ENCODE measurements around the gene ADM. TPM values are rescaled to one million over a fixed set of nuclear protein-coding genes. Genes with fewer than 3 reads are reported as not detected.

Gene ADM
- total RNA-seq, 1 experiment from 2014 or later = 82.5 TPM

DNA sequence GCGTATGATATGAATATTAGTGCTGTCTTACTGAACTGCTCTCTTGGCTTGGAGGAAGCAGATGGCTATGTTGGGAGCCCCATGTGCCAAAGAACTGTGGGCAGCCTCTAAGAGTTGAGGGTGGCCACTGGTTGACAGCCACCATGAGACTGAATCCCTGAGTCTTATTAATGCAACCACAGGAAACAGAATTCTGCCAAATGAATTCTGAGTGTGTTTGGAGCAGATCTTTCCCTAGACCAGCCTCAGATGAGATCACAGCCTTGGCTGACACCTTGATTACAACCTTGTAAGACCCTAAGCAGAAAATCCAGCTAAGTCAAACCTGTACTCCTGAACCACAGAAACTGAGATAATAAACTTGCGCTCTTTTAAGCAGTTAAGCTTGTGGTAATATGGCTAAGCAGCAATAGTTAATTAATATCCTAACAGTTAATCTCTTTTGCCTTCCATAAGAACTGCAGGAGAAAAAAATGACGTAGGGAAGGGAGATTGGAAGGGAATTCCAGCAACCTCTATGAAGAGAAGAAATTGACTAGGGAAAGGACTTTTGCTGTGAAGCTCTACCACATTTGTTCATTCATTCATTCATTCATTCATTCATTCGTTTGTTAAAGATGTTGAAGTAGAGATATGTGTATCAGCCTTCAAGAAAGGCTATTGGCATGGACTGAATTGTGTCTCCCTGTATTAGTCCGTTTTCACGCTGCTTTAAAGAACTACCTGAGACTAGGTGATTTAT, 26.8 kb downstream of the ADM start:
- DNase-seq (no peak), ATAC-seq (no peak)
- Histone ChIP-seq H3K79me2 (ENCODE audit: low read length) (no peaks in the 10 kb centered on the region), H3K4me3 (ENCODE audit: low read length) (no peak overlapping the region), H3K9me2 (replicated peaks; ENCODE audit: low read length) (no peaks in the 10 kb centered on the region), H3K9ac (ENCODE audit: low read length) (no peak overlapping the region), H3K4me2 (ENCODE audit: low read length) (no peak overlapping the region), H3K4me1 (ENCODE audit: insufficient read depth, low read length) (peaks cover 32% of the 10 kb centered on the region), H4K20me1 (ENCODE audit: low read length) (no peaks in the 10 kb centered on the region), H3K27me3 (ENCODE audit: low read length) (no peaks in the 10 kb centered on the region), H2AFZ (ENCODE audit: low read length) (no peak overlapping the region), H3K36me3 (ENCODE audit: low read depth, low read length) (no peaks in the 10 kb centered on the region), H3K9me3 (ENCODE audit: low read length) (no peaks in the 10 kb centered on the region), H3K27ac (ENCODE audit: low read length) (no peak overlapping the region), H3F3A (ENCODE audit: low read length, unreplicated experiment) (peaks cover 3% of the 10 kb centered on the region)
- ChIA-PET CTCF (no interaction called here), POLR2A (ENCODE audit: unreplicated experiment) (no interaction called here)
- intact Hi-C loops (cut with micrococcal nuclease) = loop anchor here (2.0 kb wide), 1 partner anchor 75 kb away; no protein-coding TSS in a partner anchor
- TF ChIP-seq EZH2phosphoT487 (IDR thresholded peaks at IDR 0.05; ENCODE audit: borderline replicate concordance, low read length) = no peak
- no peak for TF ChIP-seq EZH2 (IDR thresholded peaks at IDR 0.05; ENCODE audit: low read length, unreplicated experiment)
- TF ChIP-seq, protein P1, sequence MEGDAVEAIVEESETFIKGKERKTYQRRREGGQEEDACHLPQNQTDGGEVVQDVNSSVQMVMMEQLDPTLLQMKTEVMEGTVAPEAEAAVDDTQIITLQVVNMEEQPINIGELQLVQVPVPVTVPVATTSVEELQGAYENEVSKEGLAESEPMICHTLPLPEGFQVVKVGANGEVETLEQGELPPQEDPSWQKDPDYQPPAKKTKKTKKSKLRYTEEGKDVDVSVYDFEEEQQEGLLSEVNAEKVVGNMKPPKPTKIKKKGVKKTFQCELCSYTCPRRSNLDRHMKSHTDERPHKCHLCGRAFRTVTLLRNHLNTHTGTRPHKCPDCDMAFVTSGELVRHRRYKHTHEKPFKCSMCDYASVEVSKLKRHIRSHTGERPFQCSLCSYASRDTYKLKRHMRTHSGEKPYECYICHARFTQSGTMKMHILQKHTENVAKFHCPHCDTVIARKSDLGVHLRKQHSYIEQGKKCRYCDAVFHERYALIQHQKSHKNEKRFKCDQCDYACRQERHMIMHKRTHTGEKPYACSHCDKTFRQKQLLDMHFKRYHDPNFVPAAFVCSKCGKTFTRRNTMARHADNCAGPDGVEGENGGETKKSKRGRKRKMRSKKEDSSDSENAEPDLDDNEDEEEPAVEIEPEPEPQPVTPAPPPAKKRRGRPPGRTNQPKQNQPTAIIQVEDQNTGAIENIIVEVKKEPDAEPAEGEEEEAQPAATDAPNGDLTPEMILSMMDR (conservative IDR thresholded peaks at IDR 0.05; ENCODE audit: low read depth, low read length) = no peak
- BruUV-seq (replicated peaks) = no TSS peak

DNA sequence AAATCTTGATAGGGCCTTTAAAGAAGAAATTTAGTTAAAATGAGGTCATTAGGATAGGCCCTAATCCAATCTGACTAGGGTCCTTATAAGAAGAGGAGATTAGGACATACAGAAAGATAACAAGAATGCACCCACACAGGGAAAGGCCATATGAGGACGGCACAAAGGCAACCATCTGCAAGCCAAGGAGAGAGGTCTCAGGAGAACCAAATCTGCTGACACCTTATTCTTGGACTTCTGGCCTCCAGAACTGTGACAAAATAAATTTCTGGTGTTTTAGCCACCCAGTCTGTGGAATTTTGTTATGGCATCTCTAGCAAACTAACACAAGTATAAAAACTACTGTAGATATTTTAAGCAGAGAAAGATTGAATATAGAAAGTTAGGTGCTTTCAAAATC, 28.6 kb downstream of the ADM start:
- ATAC-seq (no peak), DNase-seq (no peak)
- Histone ChIP-seq H4K20me1 (ENCODE audit: low read length) (no peaks in the 10 kb centered on the region), H3K4me3 (ENCODE audit: low read length) (no peak overlapping the region), H3K27me3 (ENCODE audit: low read length) (no peaks in the 10 kb centered on the region), H3K4me1 (ENCODE audit: insufficient read depth, low read length) (peaks cover 20% of the 10 kb centered on the region), H3K79me2 (ENCODE audit: low read length) (no peaks in the 10 kb centered on the region), H3K9me3 (ENCODE audit: low read length) (no peaks in the 10 kb centered on the region), H3K27ac (ENCODE audit: low read length) (no peak overlapping the region), H3K4me2 (ENCODE audit: low read length) (no peak overlapping the region), H3K9me2 (replicated peaks; ENCODE audit: low read length) (no peaks in the 10 kb centered on the region), H3K9ac (ENCODE audit: low read length) (no peak overlapping the region), H3K36me3 (ENCODE audit: low read depth, low read length) (no peaks in the 10 kb centered on the region), H2AFZ (ENCODE audit: low read length) (no peak overlapping the region), H3F3A (ENCODE audit: low read length, unreplicated experiment) (peaks cover 3% of the 10 kb centered on the region)
- no TSS peak for BruUV-seq (replicated peaks)
- ChIA-PET POLR2A (ENCODE audit: unreplicated experiment) (no interaction called here), CTCF (no interaction called here)
- intact Hi-C loops (cut with micrococcal nuclease) = no loop called here
- TF ChIP-seq EZH2 (IDR thresholded peaks at IDR 0.05; ENCODE audit: low read length, unreplicated experiment) (no peak), EZH2phosphoT487 (IDR thresholded peaks at IDR 0.05; ENCODE audit: borderline replicate concordance, low read length) (no peak)
- TF ChIP-seq, protein P1 (conservative IDR thresholded peaks at IDR 0.05; ENCODE audit: low read depth, low read length) = no peak

DNA sequence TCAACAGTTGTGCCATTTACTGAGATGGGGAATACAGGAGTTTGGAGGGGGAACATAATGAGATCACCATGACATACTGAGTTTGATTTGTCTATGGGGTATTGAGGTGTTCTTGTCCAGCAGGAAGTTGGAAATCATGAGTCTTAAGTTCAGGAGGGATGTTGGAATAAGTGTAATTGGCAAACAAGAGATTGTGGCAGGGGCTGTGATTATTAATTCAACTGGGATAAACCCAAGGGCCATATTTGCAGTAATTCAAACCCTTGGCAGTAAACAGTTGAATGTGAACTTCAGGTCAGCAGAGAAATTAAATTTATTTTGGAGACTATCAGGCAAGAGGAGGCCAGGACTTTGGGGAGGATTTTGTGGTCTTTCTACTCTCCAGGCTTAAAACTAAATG, 33.4 kb downstream of the ADM start:
- H2AFZ ChIP-seq (ENCODE audit: low read length) = no peak overlapping the region
- no peak overlapping the region for H3K27ac ChIP-seq (ENCODE audit: low read length)
- no peaks in the 10 kb centered on the region for H3K36me3 ChIP-seq (ENCODE audit: low read depth, low read length)
- ATAC-seq = no peak
- H3F3A ChIP-seq (ENCODE audit: low read length, unreplicated experiment) = no peaks in the 10 kb centered on the region
- H3K4me3 ChIP-seq (ENCODE audit: low read length) = no peak overlapping the region
- no peak for DNase-seq
- no peaks in the 10 kb centered on the region for H3K4me1 ChIP-seq (ENCODE audit: insufficient read depth, low read length)
- H3K9me3 ChIP-seq (ENCODE audit: low read length) = no peaks in the 10 kb centered on the region
- ChIA-PET CTCF (no interaction called here), POLR2A (ENCODE audit: unreplicated experiment) (no interaction called here)
- no peaks in the 10 kb centered on the region for H4K20me1 ChIP-seq (ENCODE audit: low read length)
- no TSS peak for BruUV-seq (replicated peaks)
- H3K9me2 ChIP-seq (replicated peaks; ENCODE audit: low read length) = no peaks in the 10 kb centered on the region
- no peak overlapping the region for H3K9ac ChIP-seq (ENCODE audit: low read length)
- no peaks in the 10 kb centered on the region for H3K79me2 ChIP-seq (ENCODE audit: low read length)
- H3K4me2 ChIP-seq (ENCODE audit: low read length) = no peak overlapping the region
- intact Hi-C loops (cut with micrococcal nuclease) = no loop called here
- TF ChIP-seq EZH2 (IDR thresholded peaks at IDR 0.05; ENCODE audit: low read length, unreplicated experiment) (no peak), EZH2phosphoT487 (IDR thresholded peaks at IDR 0.05; ENCODE audit: borderline replicate concordance, low read length) (no peak)
- TF ChIP-seq, protein P1 (conservative IDR thresholded peaks at IDR 0.05; ENCODE audit: low read depth, low read length) = no peak
- no peaks in the 10 kb centered on the region for H3K27me3 ChIP-seq (ENCODE audit: low read length)
